ENCODE results near the gene TNFAIP8L1. TPM values are rescaled to one million over a fixed set of nuclear protein-coding genes. Genes with fewer than 3 reads are reported as not detected.
"Not testable (repeated sequence)": the region's sequence is repeated elsewhere in the genome, so short reads cannot be mapped to it uniquely, and the experiment has no call there.

Gene TNFAIP8L1
- total RNA-seq, 4 donors from 2014 or later = 7.3 to 8.8 (median 8.4) TPM

GRCh38 chr19:4675346-4675745 lies 36.0 kb downstream of the TNFAIP8L1 start:
- TF ChIP-seq CTCF (IDR thresholded peaks at IDR 0.05) (no peak), POLR2A (IDR thresholded peaks at IDR 0.05) (no peak), EP300 (IDR thresholded peaks at IDR 0.05) (no peak)
- Histone ChIP-seq H3K27me3 (no peaks in the 10 kb centered on the region), H3K4me1 (peaks cover 0 to 6% (median 0%) of the 10 kb centered on the region in 4 donors), H3K27ac (no peak overlapping the region), H3K4me3 (no peak overlapping the region), H3K9me3 (no peaks in the 10 kb centered on the region), H3K36me3 (peaks cover 0 to 60% (median 12%) of the 10 kb centered on the region in 3 donors)
- no peak for DNase-seq (ENCODE audit: low spot score in 2 of 2)
- WGBS, 2 donors = 91% methylated on average over 16 of the region's 16 CpGs

- H3K36me3 ChIP-seq = peaks cover under 1 to 78% (median 12%) of the 10 kb centered on the region in 3 donors
- 64 to 68% methylated on average over 16 to 17 of the region's 17 CpGs for WGBS, 2 donors
- TF ChIP-seq CTCF (IDR thresholded peaks at IDR 0.05) (peak; percentile 19 to 40 (median 39)), EP300 (IDR thresholded peaks at IDR 0.05) (no peak)
- no peaks in the 10 kb centered on the region for H3K27me3 ChIP-seq
- no peak overlapping the region for H3K4me3 ChIP-seq
- H3K4me1 ChIP-seq = no peaks in the 10 kb centered on the region
- no peak for DNase-seq (ENCODE audit: low spot score in 2 of 2)
- H3K27ac ChIP-seq = peak overlapping the region in 2 of 4 donors; percentile 43 to 53
- H3K9me3 ChIP-seq = no peaks in the 10 kb centered on the region
These were observed 37.8 kb downstream of the TNFAIP8L1 start for GRCh38 chr19:4676955-4677731.

GRCh38 chr19:4678881-4679790 lies 39.8 kb downstream of the TNFAIP8L1 start:
- Histone ChIP-seq H3K4me3 (no peak overlapping the region), H3K4me1 (peaks cover 0 to 8% (median 0%) of the 10 kb centered on the region in 4 donors), H3K9me3 (no peaks in the 10 kb centered on the region), H3K27me3 (no peaks in the 10 kb centered on the region), H3K27ac (peak overlapping the region in 2 of 4 donors; percentile 22 to 35), H3K36me3 (peaks cover 3 to 98% (median 12%) of the 10 kb centered on the region in 3 donors)
- no peak for TF ChIP-seq CTCF (IDR thresholded peaks at IDR 0.05)
- TF ChIP-seq EP300 (IDR thresholded peaks at IDR 0.05) = no peak
- TF ChIP-seq POLR2A (IDR thresholded peaks at IDR 0.05) = no peak
- DNase-seq (ENCODE audit: low spot score in 2 of 2) = no peak
- 65 to 71% methylated on average over 31 to 34 of the region's 34 CpGs for WGBS, 2 donors

GRCh38 chr19:4680021-4680420 lies 40.7 kb downstream of the TNFAIP8L1 start:
- not testable (repeated sequence) for H3K9me3 ChIP-seq; H3K4me3 ChIP-seq; H3K27ac ChIP-seq; DNase-seq (ENCODE audit: low spot score in 2 of 2); H3K27me3 ChIP-seq
- whole genome bisulfite sequencing, 2 donors = 93 to 98% methylated on average over 7 of the region's 7 CpGs
- Histone ChIP-seq H3K36me3 (peaks cover 3 to 100% (median 12%) of the 10 kb centered on the region in 3 donors), H3K4me1 (peaks cover 0 to 15% (median 0%) of the 10 kb centered on the region in 4 donors)

- H3K4me1 ChIP-seq = peaks cover 0 to 21% (median 0%) of the 10 kb centered on the region in 4 donors
- TF ChIP-seq EP300 (IDR thresholded peaks at IDR 0.05) = no peak
- no peak for TF ChIP-seq POLR2A (IDR thresholded peaks at IDR 0.05)
- TF ChIP-seq CTCF (IDR thresholded peaks at IDR 0.05) = no peak
- no peaks in the 10 kb centered on the region for H3K9me3 ChIP-seq
- no peak for DNase-seq (ENCODE audit: low spot score in 2 of 2)
- no peak overlapping the region for H3K4me3 ChIP-seq
- H3K27me3 ChIP-seq = no peaks in the 10 kb centered on the region
- WGBS, 2 donors = 96% methylated on average over 21 to 27 of the region's 45 CpGs
- H3K27ac ChIP-seq = peak overlapping the region in 2 of 4 donors; percentile 92 to 94
- H3K36me3 ChIP-seq = peaks cover 6 to 99% (median 7%) of the 10 kb centered on the region in 3 donors
These were observed 43.3 kb downstream of the TNFAIP8L1 start for GRCh38 chr19:4682417-4683200.

Data from tibial nerve (tissue), 4 donors.